HCT116 (cell line): Measurements from ENCODE around the gene LILRB3.
A peak's percentile ranks its signal among the peaks of the same experiment; 100 is the strongest.

Source experiments
- CEBPB ChIP-seq: IDR thresholded peaks from 2 replicates; pipeline ENCODE4 v1.6.1; 2012; ENCODE audit warnings: low read depth
- POLR2A ChIP-seq: IDR thresholded peaks from 2 replicates; pipeline ENCODE4 v1.7.0; 2011; ENCODE audit warnings: borderline replicate concordance; ENCODE audit not compliant: insufficient read depth, insufficient read length; ENCODE audit errors: extremely low read depth
- YY1 ChIP-seq: IDR thresholded peaks from 2 replicates; pipeline ENCODE4 v1.6.1; 2011; ENCODE audit warnings: low read length, low read depth, moderate library complexity, mild to moderate bottlenecking; ENCODE audit not compliant: insufficient replicate concordance; ENCODE audit errors: extremely low read depth
- ZFX ChIP-seq: fragments of 450-650 bp; IDR thresholded peaks from 2 replicates; pipeline ENCODE4 v1.6.1; 2017
- TF ChIP-seq, protein P1 (sequence below): IDR thresholded peaks from 2 replicates; pipeline ENCODE4 v1.6.1; 2012
- TF ChIP-seq, protein P2 (sequence below), 3 experiments: fragments of 200-600 bp in 1 of 3; sonication (generic) in 1 of 3; IDR thresholded peaks in 2 of 3; conservative IDR thresholded peaks in 1 of 3; 2 replicates each; pipeline ENCODE4 v1.5.1; 2012 to 2017; ENCODE audit warnings: low read depth in 2 of 3, low read length in 2 of 3, antibody characterized with exemption in 1 of 3, borderline replicate concordance in 1 of 3, control low read depth in 1 of 3, mild to moderate bottlenecking in 1 of 3, mixed read lengths in 1 of 3, mixed run types in 1 of 3, moderate library complexity in 1 of 3; ENCODE audit not compliant: insufficient read depth in 1 of 3
- TF ChIP-seq, protein P3 (sequence below): IDR thresholded peaks from 2 replicates; pipeline ENCODE4 v1.6.1; 2012; ENCODE audit warnings: low read depth

DNA sequence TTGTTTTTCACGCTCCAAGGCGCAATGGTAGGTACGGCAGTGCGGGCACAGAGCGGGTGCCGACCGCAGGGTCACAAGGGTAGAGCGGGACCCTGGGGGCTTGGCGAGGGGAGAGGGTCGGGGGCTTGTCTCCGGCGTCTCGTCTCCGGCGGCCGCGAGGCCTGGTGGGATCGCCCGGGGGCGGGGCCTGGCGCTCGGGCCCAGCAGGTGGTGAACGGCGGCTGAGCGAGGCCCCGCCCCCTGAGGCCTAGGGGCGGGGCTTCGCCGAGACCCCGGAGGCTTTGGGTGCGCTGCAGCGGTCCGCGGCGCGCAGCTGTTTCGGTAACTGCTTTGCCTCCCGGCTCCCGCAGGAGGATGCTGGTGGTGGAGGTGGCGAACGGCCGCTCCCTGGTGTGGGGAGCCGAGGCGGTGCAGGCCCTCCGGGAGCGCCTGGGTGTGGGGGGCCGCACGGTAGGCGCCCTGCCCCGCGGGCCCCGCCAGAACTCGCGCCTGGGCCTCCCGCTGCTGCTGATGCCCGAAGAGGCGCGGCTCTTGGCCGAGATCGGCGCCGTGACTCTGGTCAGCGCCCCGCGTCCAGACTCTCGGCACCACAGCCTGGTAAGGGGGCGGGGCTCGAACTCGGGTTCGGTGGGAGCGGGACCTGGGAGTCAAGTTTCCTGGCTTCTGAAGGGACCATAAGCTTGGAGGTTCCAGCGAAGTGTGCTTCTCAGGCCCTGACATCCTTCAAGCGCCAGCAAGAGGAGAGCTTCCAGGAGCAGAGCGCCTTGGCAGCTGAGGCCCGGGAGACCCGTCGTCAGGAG, 31.6 kb downstream of the LILRB3 start, which contains the start of gene TSEN34:
- TF ChIP-seq, protein P1, sequence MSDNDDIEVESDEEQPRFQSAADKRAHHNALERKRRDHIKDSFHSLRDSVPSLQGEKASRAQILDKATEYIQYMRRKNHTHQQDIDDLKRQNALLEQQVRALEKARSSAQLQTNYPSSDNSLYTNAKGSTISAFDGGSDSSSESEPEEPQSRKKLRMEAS = no peak
- TF ChIP-seq, protein P2, sequence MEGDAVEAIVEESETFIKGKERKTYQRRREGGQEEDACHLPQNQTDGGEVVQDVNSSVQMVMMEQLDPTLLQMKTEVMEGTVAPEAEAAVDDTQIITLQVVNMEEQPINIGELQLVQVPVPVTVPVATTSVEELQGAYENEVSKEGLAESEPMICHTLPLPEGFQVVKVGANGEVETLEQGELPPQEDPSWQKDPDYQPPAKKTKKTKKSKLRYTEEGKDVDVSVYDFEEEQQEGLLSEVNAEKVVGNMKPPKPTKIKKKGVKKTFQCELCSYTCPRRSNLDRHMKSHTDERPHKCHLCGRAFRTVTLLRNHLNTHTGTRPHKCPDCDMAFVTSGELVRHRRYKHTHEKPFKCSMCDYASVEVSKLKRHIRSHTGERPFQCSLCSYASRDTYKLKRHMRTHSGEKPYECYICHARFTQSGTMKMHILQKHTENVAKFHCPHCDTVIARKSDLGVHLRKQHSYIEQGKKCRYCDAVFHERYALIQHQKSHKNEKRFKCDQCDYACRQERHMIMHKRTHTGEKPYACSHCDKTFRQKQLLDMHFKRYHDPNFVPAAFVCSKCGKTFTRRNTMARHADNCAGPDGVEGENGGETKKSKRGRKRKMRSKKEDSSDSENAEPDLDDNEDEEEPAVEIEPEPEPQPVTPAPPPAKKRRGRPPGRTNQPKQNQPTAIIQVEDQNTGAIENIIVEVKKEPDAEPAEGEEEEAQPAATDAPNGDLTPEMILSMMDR (IDR thresholded peaks at IDR 0.05 in 2 of 3, conservative IDR thresholded peaks at IDR 0.05 in 1 of 3; ENCODE audit: borderline replicate concordance in 1 of 3, insufficient read depth in 1 of 3, low read depth in 2 of 3, low read length in 2 of 3) = no peak
- TF ChIP-seq YY1 (no peak), ZFX (peak; percentile 90), POLR2A (peak; percentile 46), CEBPB (no peak)
- TF ChIP-seq, protein P3, sequence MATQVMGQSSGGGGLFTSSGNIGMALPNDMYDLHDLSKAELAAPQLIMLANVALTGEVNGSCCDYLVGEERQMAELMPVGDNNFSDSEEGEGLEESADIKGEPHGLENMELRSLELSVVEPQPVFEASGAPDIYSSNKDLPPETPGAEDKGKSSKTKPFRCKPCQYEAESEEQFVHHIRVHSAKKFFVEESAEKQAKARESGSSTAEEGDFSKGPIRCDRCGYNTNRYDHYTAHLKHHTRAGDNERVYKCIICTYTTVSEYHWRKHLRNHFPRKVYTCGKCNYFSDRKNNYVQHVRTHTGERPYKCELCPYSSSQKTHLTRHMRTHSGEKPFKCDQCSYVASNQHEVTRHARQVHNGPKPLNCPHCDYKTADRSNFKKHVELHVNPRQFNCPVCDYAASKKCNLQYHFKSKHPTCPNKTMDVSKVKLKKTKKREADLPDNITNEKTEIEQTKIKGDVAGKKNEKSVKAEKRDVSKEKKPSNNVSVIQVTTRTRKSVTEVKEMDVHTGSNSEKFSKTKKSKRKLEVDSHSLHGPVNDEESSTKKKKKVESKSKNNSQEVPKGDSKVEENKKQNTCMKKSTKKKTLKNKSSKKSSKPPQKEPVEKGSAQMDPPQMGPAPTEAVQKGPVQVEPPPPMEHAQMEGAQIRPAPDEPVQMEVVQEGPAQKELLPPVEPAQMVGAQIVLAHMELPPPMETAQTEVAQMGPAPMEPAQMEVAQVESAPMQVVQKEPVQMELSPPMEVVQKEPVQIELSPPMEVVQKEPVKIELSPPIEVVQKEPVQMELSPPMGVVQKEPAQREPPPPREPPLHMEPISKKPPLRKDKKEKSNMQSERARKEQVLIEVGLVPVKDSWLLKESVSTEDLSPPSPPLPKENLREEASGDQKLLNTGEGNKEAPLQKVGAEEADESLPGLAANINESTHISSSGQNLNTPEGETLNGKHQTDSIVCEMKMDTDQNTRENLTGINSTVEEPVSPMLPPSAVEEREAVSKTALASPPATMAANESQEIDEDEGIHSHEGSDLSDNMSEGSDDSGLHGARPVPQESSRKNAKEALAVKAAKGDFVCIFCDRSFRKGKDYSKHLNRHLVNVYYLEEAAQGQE = no peak
